Thyroid gland (tissue), 4 donors: Measurements from ENCODE around the gene AK9.

Source experiments
- POLR2A ChIP-seq, 2 donors: fragments of 450-650 bp; IDR thresholded peaks; one replicate each; pipeline ENCODE4 v1.6.1; 2017; ENCODE audit warnings: antibody characterized with exemption in 2 of 2, mild to moderate bottlenecking in 2 of 2, moderate library complexity in 1 of 2
- TF ChIP-seq, protein P1 (sequence below), 6 experiments: fragments of 200-600 bp in 3 of 6; fragments of 450-650 bp in 3 of 6; sonication (generic) in 3 of 6; IDR thresholded peaks; one replicate each; pipeline ENCODE4 v1.5.1; 2016 to 2019; ENCODE audit warnings: antibody characterized with exemption in 6 of 6, mild to moderate bottlenecking in 2 of 6, inconsistent platforms in 1 of 6, moderate library complexity in 1 of 6

GRCh38 chr6:109521080-109521479 is 169.9 kb downstream of the AK9 start:
- TF ChIP-seq, protein P1, sequence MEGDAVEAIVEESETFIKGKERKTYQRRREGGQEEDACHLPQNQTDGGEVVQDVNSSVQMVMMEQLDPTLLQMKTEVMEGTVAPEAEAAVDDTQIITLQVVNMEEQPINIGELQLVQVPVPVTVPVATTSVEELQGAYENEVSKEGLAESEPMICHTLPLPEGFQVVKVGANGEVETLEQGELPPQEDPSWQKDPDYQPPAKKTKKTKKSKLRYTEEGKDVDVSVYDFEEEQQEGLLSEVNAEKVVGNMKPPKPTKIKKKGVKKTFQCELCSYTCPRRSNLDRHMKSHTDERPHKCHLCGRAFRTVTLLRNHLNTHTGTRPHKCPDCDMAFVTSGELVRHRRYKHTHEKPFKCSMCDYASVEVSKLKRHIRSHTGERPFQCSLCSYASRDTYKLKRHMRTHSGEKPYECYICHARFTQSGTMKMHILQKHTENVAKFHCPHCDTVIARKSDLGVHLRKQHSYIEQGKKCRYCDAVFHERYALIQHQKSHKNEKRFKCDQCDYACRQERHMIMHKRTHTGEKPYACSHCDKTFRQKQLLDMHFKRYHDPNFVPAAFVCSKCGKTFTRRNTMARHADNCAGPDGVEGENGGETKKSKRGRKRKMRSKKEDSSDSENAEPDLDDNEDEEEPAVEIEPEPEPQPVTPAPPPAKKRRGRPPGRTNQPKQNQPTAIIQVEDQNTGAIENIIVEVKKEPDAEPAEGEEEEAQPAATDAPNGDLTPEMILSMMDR (IDR thresholded peaks at IDR 0.05): no peak
- no peak for TF ChIP-seq POLR2A (IDR thresholded peaks at IDR 0.05)
